Osteoblast (primary cell): Measurements from ENCODE around the gene PRMT3. TPM values are rescaled to one million over a fixed set of nuclear protein-coding genes. Genes with fewer than 3 reads are reported as not detected.
A peak's percentile ranks its signal among the peaks of the same experiment; 100 is the strongest.

ENCODE experiments used
- DNase-seq: peaks from one replicate; pipeline ENCODE4 v3.0.0; 2011; ENCODE audit warnings: low spot score, mixed read lengths; ENCODE audit not compliant: insufficient read length; ENCODE audit errors: missing footprints
- H2AFZ ChIP-seq: 2 replicates; pipeline ENCODE4 v1.6.0; 2011; ENCODE audit warnings: mild to moderate bottlenecking, low read length
- H3K27ac ChIP-seq: 2 replicates; pipeline ENCODE4 v1.5.1; 2011; ENCODE audit warnings: mild to moderate bottlenecking, low read depth, low read length, moderate library complexity
- H3K27me3 ChIP-seq: 2 replicates; pipeline ENCODE4 v1.6.0; 2012; ENCODE audit warnings: mild to moderate bottlenecking, control low read depth, inconsistent platforms, low read length, moderate library complexity; ENCODE audit not compliant: insufficient read depth
- H3K36me3 ChIP-seq: 2 replicates; pipeline ENCODE4 v1.5.1; 2011; ENCODE audit warnings: mild to moderate bottlenecking, low read length, control low read depth, moderate library complexity; ENCODE audit not compliant: insufficient read depth
- H3K4me1 ChIP-seq: 2 replicates; pipeline ENCODE4 v1.5.1; 2011; ENCODE audit warnings: mild to moderate bottlenecking, low read length, control low read depth, moderate library complexity; ENCODE audit not compliant: insufficient read depth
- H3K4me2 ChIP-seq: 2 replicates; pipeline ENCODE4 v1.6.0; 2011; ENCODE audit warnings: mild to moderate bottlenecking, low read length; ENCODE audit not compliant: insufficient read depth
- H3K4me3 ChIP-seq: fragments of 200-600 bp; sonication (generic); 3 replicates; pipeline ENCODE4 v1.5.1; 2012; ENCODE audit warnings: mild to moderate bottlenecking, low read length, inconsistent platforms; ENCODE audit not compliant: insufficient read depth
- H3K79me2 ChIP-seq: 2 replicates; pipeline ENCODE4 v1.6.0; 2012; ENCODE audit warnings: mild to moderate bottlenecking, low read length, control low read depth, inconsistent platforms; ENCODE audit not compliant: insufficient read depth
- H3K9me3 ChIP-seq: 2 replicates; pipeline ENCODE4 v1.5.1; 2011; ENCODE audit warnings: low read depth, low read length, control low read depth
- H4K20me1 ChIP-seq: 2 replicates; pipeline ENCODE4 v1.6.0; 2012; ENCODE audit warnings: mild to moderate bottlenecking, low read length, control low read depth; ENCODE audit not compliant: insufficient read depth
- total RNA-seq: library from RNA; depleted of rRNA; stranded (reverse); fragments of >200 nt; gene quantifications from 2 replicates; pipeline ENCODE4 v1.2.3, GENCODE V29; 2012
- TF ChIP-seq, protein P1 (sequence below): IDR thresholded peaks from 2 replicates; pipeline ENCODE4 v1.5.1; 2011; ENCODE audit warnings: mild to moderate bottlenecking, low read depth, low read length, moderate library complexity; ENCODE audit errors: extremely low read depth

The PRMT3 gene
- total RNA-seq, 1 donor = 20.6 TPM

GRCh38 chr11:20421946-20422345 is 34.4 kb downstream of the PRMT3 start:
- no peak overlapping the region for H3K4me3 ChIP-seq
- H3K36me3 ChIP-seq = peaks cover 6% of the 10 kb centered on the region
- H3K27me3 ChIP-seq = no peaks in the 10 kb centered on the region
- no peak overlapping the region for H3K27ac ChIP-seq
- TF ChIP-seq, protein P1, sequence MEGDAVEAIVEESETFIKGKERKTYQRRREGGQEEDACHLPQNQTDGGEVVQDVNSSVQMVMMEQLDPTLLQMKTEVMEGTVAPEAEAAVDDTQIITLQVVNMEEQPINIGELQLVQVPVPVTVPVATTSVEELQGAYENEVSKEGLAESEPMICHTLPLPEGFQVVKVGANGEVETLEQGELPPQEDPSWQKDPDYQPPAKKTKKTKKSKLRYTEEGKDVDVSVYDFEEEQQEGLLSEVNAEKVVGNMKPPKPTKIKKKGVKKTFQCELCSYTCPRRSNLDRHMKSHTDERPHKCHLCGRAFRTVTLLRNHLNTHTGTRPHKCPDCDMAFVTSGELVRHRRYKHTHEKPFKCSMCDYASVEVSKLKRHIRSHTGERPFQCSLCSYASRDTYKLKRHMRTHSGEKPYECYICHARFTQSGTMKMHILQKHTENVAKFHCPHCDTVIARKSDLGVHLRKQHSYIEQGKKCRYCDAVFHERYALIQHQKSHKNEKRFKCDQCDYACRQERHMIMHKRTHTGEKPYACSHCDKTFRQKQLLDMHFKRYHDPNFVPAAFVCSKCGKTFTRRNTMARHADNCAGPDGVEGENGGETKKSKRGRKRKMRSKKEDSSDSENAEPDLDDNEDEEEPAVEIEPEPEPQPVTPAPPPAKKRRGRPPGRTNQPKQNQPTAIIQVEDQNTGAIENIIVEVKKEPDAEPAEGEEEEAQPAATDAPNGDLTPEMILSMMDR = no peak
- H3K9me3 ChIP-seq = no peaks in the 10 kb centered on the region
- H2AFZ ChIP-seq = no peak overlapping the region
- H3K4me1 ChIP-seq = no peaks in the 10 kb centered on the region
- DNase-seq = no peak
- H3K4me2 ChIP-seq = no peak overlapping the region
- no peaks in the 10 kb centered on the region for H4K20me1 ChIP-seq
- no peaks in the 10 kb centered on the region for H3K79me2 ChIP-seq

- Histone ChIP-seq H3K4me1 (no peaks in the 10 kb centered on the region), H3K27ac (no peak overlapping the region), H3K79me2 (no peaks in the 10 kb centered on the region), H3K4me2 (no peak overlapping the region), H3K27me3 (no peaks in the 10 kb centered on the region), H3K9me3 (no peaks in the 10 kb centered on the region), H3K4me3 (no peak overlapping the region), H3K36me3 (no peaks in the 10 kb centered on the region), H2AFZ (no peak overlapping the region), H4K20me1 (no peaks in the 10 kb centered on the region)
- no peak for DNase-seq
- TF ChIP-seq, protein P1 = no peak
These were observed 41.7 kb downstream of the PRMT3 start for GRCh38 chr11:20429216-20429615.

- no peak overlapping the region for H3K27ac ChIP-seq
- H3K4me1 ChIP-seq = no peaks in the 10 kb centered on the region
- no peak for DNase-seq
- peaks cover 3% of the 10 kb centered on the region for H3K79me2 ChIP-seq
- no peaks in the 10 kb centered on the region for H3K9me3 ChIP-seq
- H4K20me1 ChIP-seq = no peaks in the 10 kb centered on the region
- no peak overlapping the region for H3K4me2 ChIP-seq
- H3K27me3 ChIP-seq = no peaks in the 10 kb centered on the region
- H2AFZ ChIP-seq = no peak overlapping the region
- no peaks in the 10 kb centered on the region for H3K36me3 ChIP-seq
- no peak overlapping the region for H3K4me3 ChIP-seq
- TF ChIP-seq, protein P1 = no peak
These were observed 51.1 kb downstream of the PRMT3 start for GRCh38 chr11:20438637-20439036.

DNA sequence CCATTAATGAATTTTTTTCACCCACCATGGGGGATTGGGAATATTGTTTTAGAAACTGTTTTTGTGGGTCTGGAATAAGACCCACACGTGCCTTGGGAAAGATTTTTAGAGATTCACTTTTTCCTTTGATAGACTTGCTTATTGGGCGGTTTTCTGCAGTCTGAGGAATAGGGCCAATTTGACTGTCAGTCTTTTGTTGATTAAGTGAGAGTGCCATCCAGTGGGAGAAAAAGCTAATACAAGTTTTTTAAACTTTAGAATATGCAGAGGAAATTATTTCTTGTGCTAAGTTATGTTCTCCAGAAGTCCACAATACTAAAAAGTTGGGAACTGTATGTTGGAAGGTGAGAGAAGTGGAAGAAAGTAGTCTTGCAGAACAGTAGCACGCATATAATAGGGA is 56.1 kb downstream of the PRMT3 start:
- Histone ChIP-seq H3K27me3 (no peaks in the 10 kb centered on the region), H2AFZ (no peak overlapping the region), H3K27ac (no peak overlapping the region), H3K4me3 (no peak overlapping the region), H4K20me1 (no peaks in the 10 kb centered on the region), H3K36me3 (no peaks in the 10 kb centered on the region), H3K9me3 (no peaks in the 10 kb centered on the region), H3K4me2 (no peak overlapping the region), H3K79me2 (no peaks in the 10 kb centered on the region), H3K4me1 (no peaks in the 10 kb centered on the region)
- DNase-seq = peak; percentile 1
- TF ChIP-seq, protein P1 = peak; percentile 47
